Colonic mucosa (tissue), 4 donors: Measurements from ENCODE around the gene TMEM178B. TPM values are rescaled to one million over a fixed set of nuclear protein-coding genes. Genes with fewer than 3 reads are reported as not detected.

Experiments
- DNase-seq: peaks from one replicate; pipeline ENCODE4 v3.0.0-alpha.2; 2020
- H3K27ac ChIP-seq: fragments of 200-600 bp; one replicate; pipeline ENCODE4 v1.8.0; 2021
- H3K27me3 ChIP-seq: fragments of 200-600 bp; one replicate; pipeline ENCODE4 v1.8.0; 2021
- H3K36me3 ChIP-seq: fragments of 200-600 bp; one replicate; pipeline ENCODE4 v1.8.0; 2021
- H3K4me1 ChIP-seq: fragments of 200-600 bp; one replicate; pipeline ENCODE4 v1.8.0; 2021; ENCODE audit warnings: mild to moderate bottlenecking
- H3K4me3 ChIP-seq: fragments of 200-600 bp; one replicate; pipeline ENCODE4 v1.8.0; 2021
- H3K9ac ChIP-seq, 2 donors: one replicate each; pipeline ENCODE4 v1.7.0; 2013; ENCODE audit warnings: control low read depth in 2 of 2, low read depth in 2 of 2, low read length in 2 of 2
- H3K9me3 ChIP-seq: fragments of 200-600 bp; one replicate; pipeline ENCODE4 v1.8.0; 2021
- CTCF ChIP-seq: fragments of 200-600 bp; IDR thresholded peaks from one replicate; pipeline ENCODE4 v1.8.0; 2022; ENCODE audit warnings: antibody characterized with exemption, mild to moderate bottlenecking
- intact Hi-C: fragments of 100-400 bp; cut with DNase I; formaldehyde crosslinking; loops from one replicate; pipeline ENCODE4 v1.14.1; 2022
- total RNA-seq, 2 donors: library from RNA; stranded (reverse); fragmentation: NEBNext Ultra II Directional in 1 of 2; extraction: Animal tissue kit (Norgen Biotek cat#: 25700) in 1 of 2; gene quantifications; one replicate each; pipeline ENCODE4 v1.2.1, GENCODE V29; 2021
- donor health status: healthy.
- donor health status: DM: no; HTN: no; CAD: no.
- donor health status: DM: no; HTN: no; CAD: no.

TMEM178B gene
- total RNA-seq, 2 donors from 2014 or later, result 0.17 to 1.1 TPM

GRCh38 chr7:141519623-141520022 lies 445.8 kb downstream of the TMEM178B start:
- DNase-seq, result no peak
- Histone ChIP-seq H3K4me1 (no peaks in the 10 kb centered on the region), H3K9me3 (no peaks in the 10 kb centered on the region), H3K9ac (no peak overlapping the region), H3K4me3 (no peak overlapping the region), H3K27me3 (no peaks in the 10 kb centered on the region), H3K36me3 (no peaks in the 10 kb centered on the region), H3K27ac (no peak overlapping the region)
- intact Hi-C loops, result no loop called here
- no peak for TF ChIP-seq CTCF

- Histone ChIP-seq H3K9ac (no peak overlapping the region), H3K36me3 (no peaks in the 10 kb centered on the region), H3K27ac (no peak overlapping the region), H3K4me1 (no peaks in the 10 kb centered on the region), H3K27me3 (no peaks in the 10 kb centered on the region), H3K9me3 (no peaks in the 10 kb centered on the region), H3K4me3 (no peak overlapping the region)
- intact Hi-C loops, result no loop called here
- DNase-seq, result no peak
- TF ChIP-seq CTCF, result no peak
Measured at GRCh38 chr7:141522657-141523342, 448.9 kb downstream of the TMEM178B start.

DNA sequence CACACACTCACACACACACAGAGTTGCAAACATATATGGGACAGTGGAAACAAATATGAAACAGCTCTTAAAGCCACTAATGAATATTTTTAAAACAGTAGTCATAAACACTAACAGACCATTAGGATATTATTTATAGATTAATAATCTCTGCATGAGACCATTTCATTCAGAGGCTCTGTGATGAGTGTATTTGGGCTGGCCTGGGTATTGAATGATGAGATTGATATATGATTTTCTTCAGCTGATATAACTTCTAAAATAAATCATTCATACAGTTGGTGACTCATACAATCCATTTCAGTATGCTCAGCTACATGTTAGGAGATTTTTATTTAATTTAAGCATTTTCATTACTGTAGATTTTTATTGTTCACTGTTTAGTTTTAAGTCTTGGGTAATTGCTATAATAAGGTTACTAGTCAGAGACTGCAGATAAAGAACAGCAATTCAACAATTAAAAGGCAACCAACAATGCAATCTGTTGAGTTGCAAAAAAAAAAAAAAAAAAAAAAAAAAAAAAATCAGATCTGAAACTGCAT lies 452.2 kb downstream of the TMEM178B start:
- DNase-seq, result no peak
- Histone ChIP-seq H3K4me1 (no peaks in the 10 kb centered on the region), H3K9ac (no peak overlapping the region), H3K4me3 (no peak overlapping the region), H3K27ac (no peak overlapping the region), H3K27me3 (no peaks in the 10 kb centered on the region), H3K9me3 (no peaks in the 10 kb centered on the region), H3K36me3 (no peaks in the 10 kb centered on the region)
- TF ChIP-seq CTCF, result no peak
- intact Hi-C loops, result no loop called here

DNA sequence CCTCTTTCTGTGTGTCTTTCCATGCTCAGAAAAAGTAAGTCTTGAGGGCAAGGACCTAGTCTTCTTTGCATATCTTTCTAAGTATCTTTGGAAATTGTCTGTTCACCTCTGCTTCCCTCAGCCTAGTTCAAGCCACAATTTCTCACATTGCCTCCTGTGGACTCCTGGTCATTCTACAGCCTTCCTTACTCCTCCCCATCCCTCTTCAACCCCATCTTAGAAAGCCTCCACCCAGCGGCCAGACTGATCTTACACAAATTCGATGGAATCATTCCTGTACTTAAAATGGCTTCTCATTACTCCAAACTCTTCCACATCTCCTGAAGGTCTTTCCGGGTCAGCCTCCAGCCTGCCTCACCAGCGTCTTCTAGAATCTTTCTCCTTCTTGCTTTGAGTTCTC lies 453.2 kb downstream of the TMEM178B start:
- Histone ChIP-seq H3K27me3 (no peaks in the 10 kb centered on the region), H3K9ac (no peak overlapping the region), H3K9me3 (no peaks in the 10 kb centered on the region), H3K27ac (no peak overlapping the region), H3K4me3 (no peak overlapping the region), H3K4me1 (no peaks in the 10 kb centered on the region), H3K36me3 (no peaks in the 10 kb centered on the region)
- no peak for DNase-seq
- intact Hi-C loops, result no loop called here
- TF ChIP-seq CTCF, result no peak

DNA sequence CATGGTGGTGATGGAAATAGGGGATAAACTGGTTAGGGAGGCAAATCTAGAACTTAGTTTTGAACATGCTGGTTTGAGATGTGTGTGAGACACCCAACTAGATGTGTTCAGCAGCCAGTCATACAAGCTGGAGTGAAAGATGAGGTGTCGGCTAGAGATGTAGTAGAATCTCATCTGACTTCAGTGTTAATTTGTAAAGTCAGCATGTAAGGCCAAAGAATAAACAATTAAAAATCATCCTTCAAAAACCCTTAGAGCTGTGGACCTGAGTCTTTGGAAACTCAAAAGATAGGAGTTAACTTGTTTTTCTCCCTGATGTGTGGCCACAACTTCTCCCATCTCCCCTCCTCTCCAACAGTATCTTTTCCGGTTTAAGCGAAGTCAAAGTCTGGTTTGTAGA lies 454.5 kb downstream of the TMEM178B start:
- no peak for TF ChIP-seq CTCF
- intact Hi-C loops, result no loop called here

More for the DNA sequence above, 454.5 kb downstream of the TMEM178B start:
- Histone ChIP-seq H3K27me3 (no peaks in the 10 kb centered on the region), H3K4me1 (no peaks in the 10 kb centered on the region), H3K36me3 (no peaks in the 10 kb centered on the region), H3K27ac (no peak overlapping the region), H3K4me3 (no peak overlapping the region), H3K9me3 (no peaks in the 10 kb centered on the region), H3K9ac (no peak overlapping the region)
- no peak for DNase-seq

Other genes with a start within 250 kb of the TMEM178B start
- gene BRAF, start 149.1 kb upstream of the TMEM178B start, total RNA-seq, result 10 to 100 TPM; 19.8 to 24.7 TPM
- gene MRPS33, start 59.1 kb upstream of the TMEM178B start, total RNA-seq, result 100 to 1,000 TPM in 1 of 2 donors, 10 to 100 TPM in 1; 77.3 to 123 TPM